Stimulated activated CD4-positive, alpha-beta T cell treated with anti-CD3 and anti-CD28 coated beads, TNF-alpha, amount 100 ng/mL, for 4 hours (primary cell): ENCODE data around the gene HSH2D.
A peak's percentile ranks its signal among the peaks of the same experiment; 100 is the strongest.
"Not testable (repeated sequence)": the region's sequence is repeated elsewhere in the genome, so short reads cannot be mapped to it uniquely, and the experiment has no call there.

Experiments used
- DNase-seq, 3 experiments: peaks; one replicate each; pipeline ENCODE4 v3.0.0-alpha.2; 2020; ENCODE audit warnings: low read depth in 3 of 3

HSH2D gene

DNA sequence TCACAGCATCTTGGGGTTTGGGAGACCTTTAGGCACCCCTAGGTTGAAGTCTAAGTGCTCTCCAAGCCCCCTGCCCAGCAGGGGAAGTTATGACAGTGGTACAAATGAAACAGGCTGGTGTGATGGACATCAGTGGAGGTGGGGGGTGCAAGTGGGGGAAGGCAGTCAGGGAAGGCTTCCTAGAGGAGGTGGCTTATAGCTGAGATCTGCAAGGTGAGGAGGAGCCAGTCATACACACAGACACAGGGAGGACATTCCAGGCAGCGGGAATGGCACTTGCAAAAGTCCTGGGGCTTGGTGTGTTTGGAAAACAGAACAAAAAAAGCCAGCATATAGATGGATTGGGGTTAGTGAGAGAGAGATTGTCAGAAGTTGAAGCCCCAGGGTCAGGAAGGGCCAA, 11.6 kb downstream of the HSH2D start:
- DNase-seq = no peak

DNA sequence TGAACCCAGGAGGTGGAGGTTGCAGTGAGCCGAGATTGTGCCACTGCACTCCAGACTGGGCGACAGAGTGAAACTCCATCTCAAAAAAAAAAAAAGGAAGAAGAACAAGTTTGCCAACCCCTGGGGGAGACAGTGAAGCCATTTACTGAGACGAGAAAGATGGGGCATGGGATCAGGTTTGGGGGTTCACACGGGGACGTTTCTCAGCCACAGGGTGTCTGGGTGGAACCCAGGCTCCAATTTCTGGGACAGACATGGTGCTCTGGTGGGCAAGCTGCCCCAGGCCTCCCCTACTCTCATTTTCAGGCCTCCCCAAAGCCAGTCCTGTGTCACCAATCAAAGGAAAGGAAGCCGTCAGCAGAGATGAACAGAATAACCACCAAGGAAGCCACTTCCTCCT, 13.4 kb downstream of the HSH2D start:
- DNase-seq = no peak

DNA sequence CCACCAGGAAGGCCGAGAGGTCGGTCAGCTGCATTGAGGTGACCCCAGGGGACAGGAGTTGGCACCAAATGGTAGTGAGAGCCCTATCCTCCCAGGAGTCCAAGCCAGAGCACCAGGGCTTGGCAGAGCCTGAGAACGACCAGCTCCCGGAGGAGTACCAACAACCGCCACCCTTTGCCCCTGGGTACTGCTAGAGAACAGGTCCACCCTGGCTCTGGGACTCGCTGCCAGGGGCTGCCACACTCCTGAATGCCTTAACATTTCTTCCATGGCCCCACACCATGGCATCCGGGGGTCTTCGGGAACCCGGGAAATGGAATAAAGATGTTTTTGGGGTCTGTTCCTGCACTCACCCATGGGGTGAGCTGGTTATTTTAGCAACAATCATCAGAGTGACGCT, 14.1 kb downstream of the HSH2D start:
- no peak for DNase-seq

DNA sequence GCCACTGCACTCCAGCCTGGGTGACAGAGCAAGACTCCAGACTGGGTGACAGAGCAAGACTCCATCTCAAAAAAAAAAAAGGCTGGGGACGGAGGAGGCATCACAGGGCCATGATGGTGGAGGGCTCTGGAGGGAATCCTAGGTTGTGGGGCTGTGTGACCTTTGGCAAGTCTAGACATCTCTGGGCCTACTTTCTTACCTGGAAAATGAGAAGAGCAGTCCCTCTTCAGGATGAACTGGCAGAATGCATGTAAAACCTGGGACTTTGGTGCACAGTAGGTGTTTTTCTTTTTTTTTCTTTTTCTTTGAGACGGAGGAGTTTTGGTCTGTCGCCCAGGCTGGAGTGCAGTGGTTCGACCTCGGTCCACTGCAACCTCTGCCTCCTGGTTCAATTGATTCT, 16.2 kb downstream of the HSH2D start:
- DNase-seq = no peak

DNA sequence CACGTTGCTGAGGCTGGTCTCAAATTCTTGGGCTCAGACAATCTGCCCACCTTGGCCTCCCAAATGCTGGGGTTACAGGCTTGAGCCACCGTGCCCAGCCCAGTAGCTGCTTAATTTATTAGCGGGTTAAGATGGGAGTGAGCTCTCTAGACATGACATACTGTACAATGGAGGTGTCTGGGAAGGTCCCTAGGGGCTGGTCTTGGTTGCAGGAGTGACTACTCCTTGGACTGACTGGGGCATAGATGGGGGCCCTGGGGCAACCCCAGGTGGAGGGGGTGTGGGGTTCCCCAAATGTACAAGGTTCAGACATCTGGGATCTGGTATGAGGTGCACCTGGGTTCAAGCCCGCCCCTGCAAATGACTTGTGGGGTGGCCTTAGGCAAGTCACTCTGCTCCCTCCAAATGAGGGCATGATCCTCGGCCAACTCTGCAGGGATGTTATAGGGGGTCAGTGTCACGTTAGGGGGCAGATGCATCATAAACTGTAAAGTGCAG, 17.0 kb downstream of the HSH2D start:
- no peak for DNase-seq

DNA sequence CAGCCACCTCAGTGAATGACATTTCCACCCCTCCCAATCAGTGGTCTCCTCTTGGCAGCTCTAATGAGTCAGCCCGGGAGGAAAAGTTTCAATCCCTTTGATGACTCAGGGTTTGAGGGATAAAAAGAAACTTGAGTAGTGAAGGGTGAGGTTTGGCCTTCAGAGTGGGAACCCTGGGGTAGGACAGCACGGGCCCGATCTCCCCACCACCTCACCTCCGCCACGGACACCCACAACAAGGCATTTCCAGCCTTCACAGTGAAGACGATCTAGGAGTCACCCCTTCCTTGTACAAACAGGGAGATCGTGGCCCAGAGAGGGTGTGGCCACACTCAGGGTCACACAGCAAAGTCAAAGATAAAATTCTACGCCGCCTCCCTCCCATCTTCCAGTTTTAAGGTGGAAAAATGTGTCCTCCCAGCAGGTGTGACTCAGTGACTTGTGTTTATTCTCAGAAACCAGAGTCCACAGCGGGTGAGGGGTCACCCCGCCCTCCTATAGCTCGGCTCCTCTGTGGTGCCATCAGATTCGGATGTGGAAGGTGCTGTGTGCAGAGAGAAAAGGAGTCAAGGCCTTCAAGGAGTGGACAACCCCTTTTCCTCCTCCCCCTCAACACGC, 17.6 kb downstream of the HSH2D start:
- no peak for DNase-seq

DNA sequence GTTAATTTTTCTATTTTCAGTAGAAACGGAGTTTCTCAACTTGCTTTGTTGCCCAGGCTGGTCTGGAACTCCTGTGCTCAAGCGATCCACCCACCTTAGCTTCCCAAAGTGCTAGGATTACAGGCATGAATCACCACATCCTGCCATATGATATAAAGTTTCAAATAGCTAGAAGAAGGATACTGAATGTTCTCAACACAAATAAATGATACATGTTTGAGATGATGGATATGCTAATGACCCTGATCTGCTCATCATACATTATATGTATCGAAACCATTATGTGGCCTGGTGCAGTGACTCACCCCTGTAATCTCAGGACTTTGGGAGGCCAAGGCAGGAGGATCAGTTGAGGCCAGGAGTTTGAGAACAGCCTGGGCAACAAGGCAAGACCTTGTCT, 18.4 kb downstream of the HSH2D start:
- no peak for DNase-seq

DNA sequence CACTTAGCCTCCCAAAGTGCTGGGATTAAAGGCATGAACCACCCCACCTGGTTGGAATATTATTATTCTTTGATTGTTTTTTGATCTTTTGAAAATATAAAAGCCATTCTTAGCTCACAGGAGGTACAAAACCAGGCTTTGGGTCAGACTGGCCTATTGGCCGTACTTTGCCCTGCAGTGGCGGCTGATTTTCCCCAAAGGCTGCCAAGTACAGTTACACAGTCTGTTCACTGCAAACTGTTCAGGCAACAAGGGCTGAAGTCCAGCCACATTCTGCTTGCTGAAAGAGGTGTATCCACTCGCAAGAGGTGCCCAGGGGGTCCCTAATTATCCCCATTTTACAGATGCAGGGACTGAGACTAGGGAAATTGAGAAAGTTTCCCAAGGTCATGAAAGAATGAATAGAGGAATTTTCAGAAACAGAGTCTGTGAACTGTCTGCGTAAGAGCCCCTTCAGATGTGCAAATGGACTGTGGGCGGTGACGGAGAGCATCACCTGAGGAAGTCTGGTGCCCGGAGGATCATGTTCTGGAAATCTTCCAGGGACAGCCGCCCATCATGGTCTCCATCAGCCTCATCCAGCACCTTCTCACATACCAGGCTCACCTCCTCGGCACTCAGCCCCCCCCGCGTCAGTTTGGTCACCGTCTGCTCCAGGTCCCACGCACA, 20.9 kb downstream of the HSH2D start:
- no peak for DNase-seq

DNA sequence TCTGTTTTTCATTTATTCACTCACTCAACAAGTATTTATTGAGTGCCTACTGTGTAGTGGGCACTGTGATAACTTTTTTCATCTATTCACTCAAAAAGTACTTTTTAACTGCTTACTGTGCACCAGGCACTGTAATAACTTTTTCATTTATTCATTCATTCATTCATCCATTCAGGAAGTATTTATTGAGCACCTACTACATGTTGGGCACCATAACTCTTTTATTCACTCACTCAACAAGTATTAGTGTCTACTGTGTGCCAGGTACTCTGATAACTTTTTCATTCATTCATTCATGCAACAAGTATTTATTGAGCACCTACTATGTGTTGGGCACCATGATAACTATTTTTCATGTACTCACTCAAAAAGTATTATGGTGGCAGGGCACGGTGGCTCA, 22.9 kb downstream of the HSH2D start:
- DNase-seq = no peak

DNA sequence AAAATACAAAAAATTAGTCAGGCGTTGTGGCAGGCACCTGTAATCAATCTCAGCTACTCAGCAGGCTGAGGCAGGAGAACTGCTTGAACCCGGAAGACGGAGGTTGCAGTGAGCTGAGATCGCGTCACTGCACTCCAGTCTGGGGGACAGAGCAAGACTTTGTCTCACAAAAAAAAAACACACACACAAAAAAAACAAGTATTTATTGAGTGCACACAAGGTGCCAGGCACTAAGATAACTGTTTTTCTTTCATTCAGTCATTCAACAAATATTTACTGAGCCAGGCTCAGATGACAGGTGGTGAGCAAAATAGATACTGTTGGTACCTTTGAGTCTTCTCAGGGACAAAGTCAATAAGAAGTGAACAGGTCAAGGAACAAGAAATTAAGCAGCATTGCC, 23.6 kb downstream of the HSH2D start:
- DNase-seq = no peak

DNA sequence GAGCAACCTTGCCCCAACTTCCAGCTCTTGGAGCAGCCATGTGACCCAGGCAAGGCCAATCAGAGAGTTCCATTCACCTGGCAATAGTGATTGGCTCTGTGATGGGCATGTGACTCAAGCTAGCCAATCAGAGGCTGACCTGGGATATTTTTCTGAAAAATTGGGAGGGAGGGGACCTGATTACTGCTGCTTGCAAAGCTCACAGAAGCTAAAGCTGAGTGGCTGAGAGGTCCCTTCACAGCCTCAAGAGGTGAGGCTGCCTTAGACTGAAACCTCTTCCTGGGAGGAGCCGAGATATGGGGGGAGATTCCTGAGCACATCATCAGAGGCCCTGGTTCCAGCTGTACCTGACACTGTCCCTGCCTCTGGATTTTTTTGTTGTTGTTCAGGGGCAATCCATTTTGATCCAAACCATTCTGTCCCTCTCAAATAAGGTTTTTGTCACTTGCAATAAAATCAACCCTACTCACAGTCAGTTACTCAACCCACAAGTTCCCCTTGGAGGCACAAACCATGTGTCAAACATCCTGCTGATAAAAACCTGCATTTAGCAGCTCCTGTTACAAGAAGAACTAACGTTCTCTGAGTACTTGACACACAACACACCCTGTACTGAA, 25.1 kb downstream of the HSH2D start:
- no peak for DNase-seq

DNA sequence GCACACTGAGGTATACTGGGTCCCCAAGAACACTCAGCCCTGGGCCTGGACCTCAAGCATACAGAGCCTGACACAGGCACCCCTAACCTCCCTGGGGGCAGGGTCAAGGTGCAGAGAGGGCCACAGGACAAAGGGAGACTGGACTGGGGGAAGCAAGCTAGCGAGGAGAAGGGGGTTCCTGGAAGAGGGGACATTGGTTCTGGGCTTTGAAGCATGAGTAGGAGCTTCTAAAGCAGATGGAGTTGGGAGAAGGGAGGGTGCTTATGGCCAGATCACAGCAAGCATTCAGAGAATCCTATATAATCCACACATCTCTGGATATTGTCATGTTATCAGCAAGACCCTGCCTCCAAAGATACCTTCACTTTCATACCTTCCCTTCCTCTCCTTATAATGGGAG, 26.6 kb downstream of the HSH2D start:
- no peak for DNase-seq

DNA sequence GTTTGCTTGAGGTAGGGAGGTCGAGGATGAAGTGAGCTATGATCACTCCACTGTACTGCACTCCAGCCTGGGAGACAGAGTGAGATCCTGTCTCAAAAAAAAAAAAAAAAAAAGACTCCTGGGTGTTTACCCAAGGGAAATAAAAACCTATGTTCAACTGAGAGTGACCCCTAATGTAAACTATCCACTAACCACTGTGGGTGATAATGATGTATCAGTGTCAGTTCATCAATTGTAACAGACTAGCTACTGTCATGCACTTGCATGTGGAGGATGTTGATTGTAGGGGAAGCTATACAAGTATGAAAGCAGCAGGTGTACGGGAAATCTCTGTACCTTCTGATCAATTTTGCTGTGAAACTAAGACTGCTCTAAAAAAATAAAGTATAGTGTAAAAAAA, 32.5 kb downstream of the HSH2D start:
- no peak for DNase-seq

DNA sequence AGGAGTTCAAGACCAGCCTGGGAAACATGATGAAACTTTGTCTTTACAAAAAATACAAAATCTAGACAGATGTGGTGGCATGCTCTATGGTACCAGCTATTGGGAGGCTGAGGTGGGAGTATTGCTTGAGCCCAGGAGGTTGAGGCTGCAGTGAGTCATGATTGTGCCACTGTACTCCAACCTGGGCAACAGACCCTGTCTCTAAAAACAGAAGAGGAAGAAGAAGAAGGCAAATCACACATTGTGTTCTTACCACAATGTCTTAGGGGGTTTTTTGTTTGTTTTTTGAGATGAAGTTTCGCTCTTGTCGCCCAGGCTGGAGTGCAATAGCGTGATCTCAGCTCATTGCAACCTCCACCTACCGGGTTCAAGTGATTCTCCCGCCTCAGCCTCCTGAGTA, 35.4 kb downstream of the HSH2D start:
- not testable (repeated sequence) for DNase-seq

DNA sequence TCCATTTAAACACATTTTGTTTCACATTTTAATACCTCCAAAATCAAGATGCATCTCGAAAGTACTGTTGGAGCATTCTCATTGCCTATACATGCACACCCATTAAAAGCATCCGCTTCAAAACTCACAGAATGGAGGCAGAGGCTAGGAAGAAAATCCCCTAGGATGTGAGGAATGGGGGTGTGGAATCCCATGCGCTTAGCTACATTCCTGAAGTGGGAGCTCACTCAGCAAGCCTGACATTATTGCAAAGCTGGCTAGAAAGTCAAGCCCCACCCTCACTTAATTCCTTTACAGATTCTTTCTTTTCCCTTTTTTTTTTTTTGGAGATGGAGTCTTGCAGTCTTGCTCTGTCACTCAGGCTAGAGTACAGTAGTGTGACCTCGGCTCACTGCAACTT, 37.1 kb downstream of the HSH2D start:
- DNase-seq = no peak

DNA sequence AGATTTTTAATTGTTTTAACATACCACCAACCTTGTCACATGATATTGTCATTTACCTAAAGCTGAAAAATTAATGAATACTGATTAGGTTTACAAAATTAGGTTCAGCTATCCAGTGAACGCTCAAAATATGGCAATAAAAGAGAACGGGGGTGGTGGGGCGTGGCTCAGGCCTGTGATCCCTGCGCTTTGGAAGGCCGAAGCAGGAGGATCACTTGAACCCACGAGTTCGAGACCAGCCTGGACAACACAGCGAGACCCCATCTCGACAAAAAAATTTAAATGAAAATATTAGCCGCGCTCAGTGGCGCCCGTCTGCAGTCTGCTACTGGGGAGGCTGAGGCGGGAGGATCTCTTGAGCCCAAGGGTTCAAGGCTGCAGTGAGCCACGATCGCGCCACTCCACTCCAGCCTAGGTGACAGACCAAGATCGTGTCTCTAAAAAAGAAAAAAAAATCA, 41.2 kb downstream of the HSH2D start:
- DNase-seq = no peak

DNA sequence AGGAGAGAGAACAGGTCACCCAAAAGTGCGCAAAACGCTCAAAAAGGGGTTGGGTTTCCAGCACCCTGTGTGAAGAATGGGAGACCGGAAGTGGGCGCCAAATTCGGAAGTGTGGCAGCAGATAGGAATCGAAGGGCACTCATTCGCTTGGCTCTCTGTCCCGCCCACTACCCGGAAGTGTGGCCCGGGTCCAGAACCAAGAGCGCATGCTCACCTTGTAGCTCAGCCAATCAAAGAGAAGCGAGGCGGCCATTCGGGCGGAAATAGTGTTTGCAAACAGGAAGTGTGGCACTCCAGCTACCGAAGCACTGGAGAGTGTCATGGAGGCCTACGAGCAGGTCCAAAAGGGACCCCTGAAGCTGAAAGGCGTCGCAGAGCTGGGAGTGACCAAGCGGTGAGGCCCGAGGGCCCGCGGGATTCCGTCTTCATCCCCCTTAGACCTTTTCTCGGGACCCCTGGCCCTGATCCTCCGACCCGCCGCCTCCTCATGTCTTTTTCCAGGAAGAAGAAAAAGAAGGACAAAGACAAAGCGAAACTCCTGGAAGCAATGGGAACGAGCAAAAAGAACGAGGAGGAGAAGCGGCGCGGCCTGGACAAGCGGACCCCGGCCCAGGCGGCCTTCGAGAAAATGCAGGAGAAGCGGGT, 41.8 kb downstream of the HSH2D start, which contains the start of gene FAM32A:
FAM32A (plus strand) TSS at position 288 of the 645 bp plus-strand sequence; CDS start at position 321, 33 bp downstream.
- peak; percentile 91 to 98 (median 97) for DNase-seq

DNA sequence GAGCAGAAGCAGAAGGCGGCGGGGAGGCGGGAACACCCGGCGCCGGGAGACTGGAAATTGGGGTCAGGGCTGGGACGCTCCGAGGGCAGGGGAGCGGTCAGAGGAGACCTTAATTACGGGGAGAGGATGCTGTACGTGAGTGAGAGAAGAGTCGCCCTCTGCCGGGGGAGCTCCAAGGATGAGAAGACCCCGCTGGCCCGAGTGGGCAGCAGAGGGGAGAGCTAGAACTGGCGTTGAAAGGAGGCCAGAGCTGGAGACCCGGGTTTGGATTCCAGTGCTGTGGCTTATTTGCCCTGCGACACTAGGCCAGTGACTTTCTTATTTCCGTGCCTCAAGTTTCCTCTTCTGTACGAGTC, 42.3 kb downstream of the HSH2D start:
- peak in 1 of 3 experiments; percentile 20 for DNase-seq

DNA sequence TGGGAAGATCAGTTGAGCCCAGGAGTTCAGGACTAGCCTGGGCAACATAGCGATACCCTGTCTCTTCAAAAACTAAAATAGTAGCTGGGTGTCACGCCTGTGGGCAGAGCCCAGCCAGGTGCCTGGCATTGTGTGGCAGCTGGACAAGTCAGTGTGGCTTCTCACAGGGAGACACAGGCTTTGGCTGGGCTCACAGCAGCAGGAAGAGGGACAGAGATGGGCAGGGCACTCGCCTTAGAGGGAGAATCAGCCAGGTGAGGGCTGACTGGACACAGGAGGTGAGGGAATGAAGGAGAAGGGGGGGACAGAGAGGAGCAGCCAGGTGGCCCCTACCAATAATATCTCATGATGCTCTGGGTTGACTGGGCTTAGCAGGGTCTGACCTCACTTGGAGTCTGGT, 45.0 kb downstream of the HSH2D start:
- no peak for DNase-seq

DNA sequence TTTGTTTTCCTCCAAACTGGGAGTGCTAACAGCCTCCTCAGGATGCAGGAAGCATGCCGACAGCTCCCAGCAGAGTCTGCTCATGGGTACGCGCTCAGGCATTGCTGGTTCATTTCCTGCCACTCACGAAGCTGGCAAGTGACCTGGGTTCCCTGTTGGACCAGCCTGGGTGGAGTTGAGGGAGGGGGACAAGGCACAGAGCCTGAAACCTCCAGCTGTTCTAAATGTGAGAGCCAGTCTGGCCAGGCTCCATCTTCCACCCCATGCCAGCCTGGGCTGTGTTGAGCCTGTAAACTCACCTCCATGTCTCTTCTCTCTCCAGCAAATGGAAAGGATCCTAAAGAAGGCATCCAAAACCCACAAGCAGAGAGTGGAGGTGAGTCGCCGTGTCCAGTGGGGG, 46.7 kb downstream of the HSH2D start:
- DNase-seq = no peak

DNA sequence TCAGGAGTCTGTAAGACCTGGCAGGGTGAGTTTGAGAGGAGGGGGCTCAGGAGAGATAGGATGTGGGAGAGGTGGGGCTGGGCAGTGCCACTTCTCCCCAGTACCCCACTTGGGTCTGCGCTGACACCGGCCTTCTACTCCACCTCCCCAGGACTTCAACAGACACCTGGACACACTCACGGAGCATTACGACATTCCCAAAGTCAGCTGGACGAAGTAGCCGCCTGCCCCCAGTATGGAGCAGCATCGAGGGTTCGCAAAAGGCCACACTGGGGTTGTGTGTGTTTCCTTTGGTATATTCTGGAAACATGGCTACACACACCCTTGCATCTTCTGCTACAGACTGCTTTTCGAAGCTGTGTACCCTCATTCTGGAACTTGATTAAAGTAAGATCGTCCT, 47.3 kb downstream of the HSH2D start:
- DNase-seq = no peak

DNA sequence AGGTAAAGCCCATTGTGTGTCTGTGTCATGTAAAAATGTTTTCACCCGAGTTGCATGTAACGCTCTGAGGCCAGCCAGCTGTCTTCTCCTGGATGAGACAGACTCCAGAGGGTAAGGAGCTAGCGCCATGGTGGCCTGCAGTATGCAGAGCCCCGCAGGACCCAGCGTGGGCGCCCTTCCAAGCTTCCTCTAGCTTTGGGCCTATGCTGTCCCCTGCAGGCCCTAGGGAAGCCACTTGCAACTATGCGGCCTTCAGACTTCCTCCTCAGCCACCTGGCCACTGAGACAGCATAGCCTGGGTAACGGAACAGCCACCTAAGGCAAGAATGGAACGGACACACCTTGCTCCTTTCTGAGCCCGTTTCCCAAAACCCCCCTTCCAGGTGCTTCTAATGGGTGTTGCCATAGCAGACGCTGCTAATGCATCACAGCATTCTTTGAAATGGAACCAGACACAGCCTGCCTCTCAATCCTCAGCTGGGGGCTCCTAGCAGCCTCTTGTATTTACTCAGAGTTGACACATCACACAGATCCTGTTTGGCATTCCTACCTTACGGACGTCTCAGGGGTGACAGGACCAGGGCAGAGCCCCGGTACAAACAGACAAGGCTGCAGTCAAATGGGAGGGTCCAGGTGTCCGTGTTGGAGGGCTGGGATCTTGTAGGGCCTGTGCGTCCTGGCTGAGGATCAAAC, 47.9 kb downstream of the HSH2D start:
- DNase-seq = no peak
